Stimulated activated naive CD8-positive, alpha-beta T cell treated with anti-CD3 and anti-CD28 coated beads, Interleukin-15, Interleukin-2, amounts not matched to agents 100 ng/mL and 50 ng/mL, for 24 hours (primary cell): Measurements from ENCODE around the gene BEST3.
A peak's percentile ranks its signal among the peaks of the same experiment; 100 is the strongest.

Source experiments
- H3K27ac Mint-ChIP-seq: one replicate; pipeline ENCODE4 v1.8.0; 2021; ENCODE audit warnings: mild to moderate bottlenecking, mixed read lengths
- H3K27me3 Mint-ChIP-seq: one replicate; pipeline ENCODE4 v1.8.0; 2021; ENCODE audit warnings: mixed read lengths
- H3K36me3 Mint-ChIP-seq: one replicate; pipeline ENCODE4 v1.8.0; 2021; ENCODE audit warnings: low read depth, mixed read lengths
- H3K4me1 Mint-ChIP-seq: one replicate; pipeline ENCODE4 v1.8.0; 2021; ENCODE audit warnings: low read depth, mixed read lengths
- H3K4me3 Mint-ChIP-seq: one replicate; pipeline ENCODE4 v1.8.0; 2021; ENCODE audit warnings: mild to moderate bottlenecking, mixed read lengths
- H3K9me3 Mint-ChIP-seq: one replicate; pipeline ENCODE4 v1.8.0; 2021; ENCODE audit warnings: mixed read lengths

BEST3 gene

GRCh38 chr12:69698769-69699540, at the start of gene BEST3:
Gene BEST3 (minus strand): TSS chr12:69699303. CDS start chr12:69697798, 1,505 bp downstream.
- H3K4me3 Mint-ChIP-seq, result peak within 1 kb of the TSS; percentile 17
- H3K36me3 Mint-ChIP-seq, result no peaks in the 10 kb centered on the region
- no peaks in the 10 kb centered on the region for H3K9me3 Mint-ChIP-seq
- no peaks in the 10 kb centered on the region for H3K4me1 Mint-ChIP-seq
- no peak within 1 kb of the TSS for H3K27ac Mint-ChIP-seq
- peaks cover 8% of the 10 kb centered on the region for H3K27me3 Mint-ChIP-seq

GRCh38 chr12:69744109-69744508, 45.0 kb upstream of the BEST3 start:
- Mint-ChIP-seq H3K9me3 (no peaks in the 10 kb centered on the region), H3K27ac (no peak overlapping the region), H3K4me1 (peaks cover 23% of the 10 kb centered on the region), H3K27me3 (no peaks in the 10 kb centered on the region), H3K4me3 (no peak overlapping the region), H3K36me3 (peaks cover under 1% of the 10 kb centered on the region)

- H3K36me3 Mint-ChIP-seq, result no peaks in the 10 kb centered on the region
- peak overlapping the region; percentile 87 for H3K4me3 Mint-ChIP-seq
- no peaks in the 10 kb centered on the region for H3K9me3 Mint-ChIP-seq
- peaks cover 10% of the 10 kb centered on the region for H3K27me3 Mint-ChIP-seq
- peaks cover 23% of the 10 kb centered on the region for H3K4me1 Mint-ChIP-seq
- peak overlapping the region; percentile 59 for H3K27ac Mint-ChIP-seq
Measured at GRCh38 chr12:69739287-69740191, 40.4 kb upstream of the BEST3 start.

GRCh38 chr12:69738351-69739286, 39.5 kb upstream of the BEST3 start, which contains the start of gene RAB3IP:
Gene RAB3IP (plus strand): TSS chr12:69738860. CDS start chr12:69755409, 16,549 bp downstream.
- Mint-ChIP-seq H3K36me3 (no peaks in the 10 kb centered on the region), H3K27ac (peak within 1 kb of the TSS; percentile 59), H3K9me3 (no peaks in the 10 kb centered on the region), H3K4me3 (peak within 1 kb of the TSS; percentile 87), H3K27me3 (peaks cover 17% of the 10 kb centered on the region), H3K4me1 (peaks cover 23% of the 10 kb centered on the region)

- Mint-ChIP-seq H3K9me3 (no peaks in the 10 kb centered on the region), H3K4me3 (no peak overlapping the region), H3K36me3 (no peaks in the 10 kb centered on the region), H3K4me1 (no peaks in the 10 kb centered on the region), H3K27me3 (peaks cover 20% of the 10 kb centered on the region), H3K27ac (no peak overlapping the region)
Measured at GRCh38 chr12:69733638-69734037, 34.5 kb upstream of the BEST3 start.

GRCh38 chr12:69732088-69732487, 33.0 kb upstream of the BEST3 start:
- H3K9me3 Mint-ChIP-seq, result no peaks in the 10 kb centered on the region
- H3K27me3 Mint-ChIP-seq, result peaks cover 16% of the 10 kb centered on the region
- no peak overlapping the region for H3K27ac Mint-ChIP-seq
- H3K4me3 Mint-ChIP-seq, result no peak overlapping the region
- no peaks in the 10 kb centered on the region for H3K4me1 Mint-ChIP-seq
- no peaks in the 10 kb centered on the region for H3K36me3 Mint-ChIP-seq

- Mint-ChIP-seq H3K36me3 (no peaks in the 10 kb centered on the region), H3K4me3 (no peak overlapping the region), H3K9me3 (peaks cover 7% of the 10 kb centered on the region), H3K27ac (no peak overlapping the region), H3K4me1 (no peaks in the 10 kb centered on the region), H3K27me3 (peaks cover 12% of the 10 kb centered on the region)
Measured at GRCh38 chr12:69726922-69727321, 27.8 kb upstream of the BEST3 start.

GRCh38 chr12:69720750-69721149, 21.6 kb upstream of the BEST3 start:
- Mint-ChIP-seq H3K27me3 (peaks cover 22% of the 10 kb centered on the region), H3K27ac (no peak overlapping the region), H3K4me1 (no peaks in the 10 kb centered on the region), H3K36me3 (no peaks in the 10 kb centered on the region), H3K4me3 (no peak overlapping the region), H3K9me3 (peaks cover 7% of the 10 kb centered on the region)

GRCh38 chr12:69719336-69720316, 20.5 kb upstream of the BEST3 start:
- H3K4me1 Mint-ChIP-seq, result no peaks in the 10 kb centered on the region
- H3K9me3 Mint-ChIP-seq, result peaks cover under 1% of the 10 kb centered on the region
- no peak overlapping the region for H3K4me3 Mint-ChIP-seq
- no peaks in the 10 kb centered on the region for H3K36me3 Mint-ChIP-seq
- H3K27ac Mint-ChIP-seq, result no peak overlapping the region
- peaks cover 20% of the 10 kb centered on the region for H3K27me3 Mint-ChIP-seq

- H3K9me3 Mint-ChIP-seq, result no peaks in the 10 kb centered on the region
- no peak overlapping the region for H3K27ac Mint-ChIP-seq
- no peaks in the 10 kb centered on the region for H3K36me3 Mint-ChIP-seq
- H3K4me3 Mint-ChIP-seq, result no peak overlapping the region
- H3K27me3 Mint-ChIP-seq, result peaks cover 18% of the 10 kb centered on the region
- H3K4me1 Mint-ChIP-seq, result no peaks in the 10 kb centered on the region
Measured at GRCh38 chr12:69714542-69714941, 15.4 kb upstream of the BEST3 start.

GRCh38 chr12:69712826-69713225, 13.7 kb upstream of the BEST3 start:
- Mint-ChIP-seq H3K4me1 (no peaks in the 10 kb centered on the region), H3K36me3 (no peaks in the 10 kb centered on the region)

GRCh38 chr12:69708649-69709048, 9.5 kb upstream of the BEST3 start:
- peaks cover 19% of the 10 kb centered on the region for H3K27me3 Mint-ChIP-seq
- H3K36me3 Mint-ChIP-seq, result no peaks in the 10 kb centered on the region
- no peaks in the 10 kb centered on the region for H3K4me1 Mint-ChIP-seq

More at GRCh38 chr12:69712826-69713225, 13.7 kb upstream of the BEST3 start:
- Mint-ChIP-seq H3K9me3 (no peaks in the 10 kb centered on the region), H3K27me3 (peaks cover 18% of the 10 kb centered on the region), H3K27ac (no peak overlapping the region), H3K4me3 (no peak overlapping the region)

GRCh38 chr12:69704357-69704756, 5.3 kb upstream of the BEST3 start:
- Mint-ChIP-seq H3K27me3 (peaks cover 16% of the 10 kb centered on the region), H3K36me3 (no peaks in the 10 kb centered on the region), H3K4me3 (no peak overlapping the region), H3K9me3 (no peaks in the 10 kb centered on the region), H3K27ac (no peak overlapping the region), H3K4me1 (no peaks in the 10 kb centered on the region)

More at GRCh38 chr12:69708649-69709048, 9.5 kb upstream of the BEST3 start:
- H3K9me3 Mint-ChIP-seq, result no peaks in the 10 kb centered on the region
- H3K4me3 Mint-ChIP-seq, result no peak overlapping the region
- H3K27ac Mint-ChIP-seq, result no peak overlapping the region
